ENCODE data around the gene FGD4. TPM values are rescaled to one million over a fixed set of nuclear protein-coding genes. Genes with fewer than 3 reads are reported as not detected.

FGD4 gene
- total RNA-seq, 1 donor from 2014 or later: 16.2 TPM

- DNase-seq (ENCODE audit: low read depth): no peak
These were observed 205.2 kb downstream of the FGD4 start for GRCh38 chr12:32604565-32604964.

GRCh38 chr12:32605326-32606095 lies 206.2 kb downstream of the FGD4 start:
- peak; percentile 11 for DNase-seq (ENCODE audit: low read depth)

GRCh38 chr12:32606443-32606842 lies 207.1 kb downstream of the FGD4 start:
- no peak for DNase-seq (ENCODE audit: low read depth)

- DNase-seq (ENCODE audit: low read depth): no peak
These were observed 210.6 kb downstream of the FGD4 start for GRCh38 chr12:32609966-32610365.

GRCh38 chr12:32611986-32612385 lies 212.6 kb downstream of the FGD4 start:
- no peak for DNase-seq (ENCODE audit: low read depth)

GRCh38 chr12:32612658-32613614 lies 213.6 kb downstream of the FGD4 start:
- no peak for DNase-seq (ENCODE audit: low read depth)

- no peak for DNase-seq (ENCODE audit: low read depth)
These were observed 216.1 kb downstream of the FGD4 start for GRCh38 chr12:32615441-32615840.

GRCh38 chr12:32617534-32617933 lies 218.2 kb downstream of the FGD4 start:
- no peak for DNase-seq (ENCODE audit: low read depth)

- no peak for DNase-seq (ENCODE audit: low read depth)
These were observed 218.8 kb downstream of the FGD4 start for GRCh38 chr12:32618115-32618514.

- DNase-seq (ENCODE audit: low read depth): no peak
These were observed 228.6 kb downstream of the FGD4 start for GRCh38 chr12:32627976-32628375.

- DNase-seq (ENCODE audit: low read depth): no peak
These were observed 242.0 kb downstream of the FGD4 start for GRCh38 chr12:32641287-32641901.

GRCh38 chr12:32644431-32644830 lies 245.1 kb downstream of the FGD4 start:
- no peak for DNase-seq (ENCODE audit: low read depth)

- DNase-seq (ENCODE audit: low read depth): no peak
These were observed 247.9 kb downstream of the FGD4 start for GRCh38 chr12:32647275-32647674.

GRCh38 chr12:32650508-32650907 lies 251.2 kb downstream of the FGD4 start:
- no peak for DNase-seq (ENCODE audit: low read depth)

- DNase-seq (ENCODE audit: low read depth): no peak
These were observed 252.0 kb downstream of the FGD4 start for GRCh38 chr12:32651151-32651955.

- DNase-seq (ENCODE audit: low read depth): no peak
These were observed 252.5 kb downstream of the FGD4 start for GRCh38 chr12:32651956-32652210.

GRCh38 chr12:32659908-32660440 lies 260.6 kb downstream of the FGD4 start:
- DNase-seq (ENCODE audit: low read depth): no peak

GRCh38 chr12:32661706-32662105 lies 262.3 kb downstream of the FGD4 start:
- peak; percentile 62 for DNase-seq (ENCODE audit: low read depth)

GRCh38 chr12:32662665-32663064 lies 263.3 kb downstream of the FGD4 start:
- DNase-seq (ENCODE audit: low read depth): no peak

GRCh38 chr12:32666018-32666417 lies 266.7 kb downstream of the FGD4 start:
- no peak for DNase-seq (ENCODE audit: low read depth)

GRCh38 chr12:32669584-32669983 lies 270.2 kb downstream of the FGD4 start:
- no peak for DNase-seq (ENCODE audit: low read depth)

Measured in myocyte (in vitro differentiated cells).